GM18498 (cell line): ENCODE measurements around the gene B4GALT2.

Source experiments
- ATAC-seq: cut with Tn5 transposase; IDR thresholded peaks from one replicate; pipeline ENCODE4 v1.9.1; 2021; ENCODE audit warnings: mild to moderate bottlenecking, moderate library complexity; ENCODE audit not compliant: unreplicated experiment

B4GALT2 gene

DNA sequence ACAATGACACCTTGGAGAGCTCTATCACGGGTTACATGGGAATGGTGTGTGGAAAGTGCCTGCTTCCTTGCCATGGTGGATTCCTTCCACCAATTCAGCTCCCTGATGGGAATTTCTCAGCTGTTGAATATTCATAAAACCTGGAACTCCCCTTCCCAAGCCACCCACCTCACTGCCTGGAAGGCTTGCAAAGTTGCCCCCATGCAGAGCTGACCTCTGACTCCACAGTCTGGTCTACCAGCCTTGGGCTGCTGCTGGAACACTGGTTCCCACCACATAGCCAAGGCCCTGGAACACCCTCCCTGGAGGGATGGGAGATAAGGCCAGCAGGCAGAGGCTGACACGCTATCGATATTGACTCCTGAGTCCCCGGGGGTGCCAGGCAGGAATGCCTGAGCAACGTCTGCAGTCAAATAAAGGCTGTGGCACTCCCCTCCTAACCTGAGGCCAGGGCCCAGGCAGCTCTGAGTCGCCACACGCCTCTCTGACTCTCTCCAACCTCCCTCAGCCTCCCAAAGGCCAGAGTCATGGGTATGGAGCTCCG is 21.2 kb downstream of the B4GALT2 start:
- no peak for ATAC-seq

DNA sequence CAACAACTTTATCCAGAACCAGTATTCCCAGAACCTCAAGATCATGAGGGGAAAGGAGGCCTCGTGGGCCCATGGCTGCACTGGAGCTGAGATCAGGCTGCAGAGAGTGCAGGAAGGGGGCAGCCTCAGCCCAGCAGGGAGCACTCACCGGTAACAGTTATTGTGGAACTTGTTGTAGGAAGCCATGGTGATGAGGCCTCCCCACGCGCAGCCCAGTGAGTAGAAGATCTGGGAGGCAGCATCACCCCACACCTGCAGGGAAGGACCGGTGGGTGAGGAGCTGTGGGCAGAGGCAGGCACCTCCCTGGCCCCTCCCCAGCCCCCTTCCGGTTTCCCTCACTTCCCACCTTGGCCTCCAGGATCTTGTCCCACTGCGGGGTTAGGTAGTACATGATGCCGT is 23.2 kb downstream of the B4GALT2 start:
- ATAC-seq: no peak

DNA sequence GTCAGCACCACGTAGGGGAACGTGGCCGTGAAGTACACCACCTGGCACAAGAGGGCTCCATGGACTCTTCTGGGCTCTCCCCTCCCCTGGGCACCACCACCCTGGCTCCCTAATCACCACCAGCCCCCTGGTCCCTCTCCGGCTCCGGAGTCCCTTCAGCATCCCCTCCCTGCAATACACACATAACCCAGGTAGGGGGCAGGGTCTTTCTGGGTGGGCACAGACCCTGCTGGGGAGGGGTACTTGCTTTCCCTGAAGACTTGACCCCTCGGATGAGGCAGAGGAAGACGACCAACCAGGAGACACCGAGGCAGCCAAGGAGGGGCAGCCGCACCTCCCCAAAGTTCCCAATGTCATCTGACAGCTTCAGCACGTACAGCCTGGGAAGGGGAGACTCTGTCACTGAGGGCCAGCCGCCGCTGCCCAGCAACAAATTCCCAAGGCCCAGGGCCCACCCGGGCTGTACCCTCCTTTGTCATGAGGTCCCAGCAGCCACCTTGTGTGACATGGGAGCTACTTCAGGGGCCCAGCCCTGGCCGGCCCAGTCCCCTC is 23.7 kb downstream of the B4GALT2 start:
- ATAC-seq: no peak

DNA sequence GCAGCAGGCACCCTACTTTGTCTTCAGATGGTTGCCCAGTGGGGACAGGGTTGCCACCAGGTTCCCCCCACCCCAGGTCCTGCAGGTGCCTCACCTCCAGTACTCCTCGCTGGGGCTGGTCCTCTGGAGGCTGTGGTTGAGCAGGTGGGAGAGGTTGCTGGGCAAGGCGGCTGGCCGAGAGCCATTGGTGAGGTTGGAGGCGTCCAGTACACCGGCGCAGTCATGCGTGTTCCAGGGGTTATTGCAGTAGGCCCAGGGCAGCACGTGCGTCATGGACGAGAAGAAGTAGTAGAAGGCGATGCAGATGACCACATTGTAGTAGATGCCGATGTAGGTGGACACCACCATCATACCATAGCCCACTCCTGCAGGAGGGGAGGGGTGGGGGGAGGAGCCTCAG is 29.2 kb downstream of the B4GALT2 start:
- ATAC-seq: no peak

DNA sequence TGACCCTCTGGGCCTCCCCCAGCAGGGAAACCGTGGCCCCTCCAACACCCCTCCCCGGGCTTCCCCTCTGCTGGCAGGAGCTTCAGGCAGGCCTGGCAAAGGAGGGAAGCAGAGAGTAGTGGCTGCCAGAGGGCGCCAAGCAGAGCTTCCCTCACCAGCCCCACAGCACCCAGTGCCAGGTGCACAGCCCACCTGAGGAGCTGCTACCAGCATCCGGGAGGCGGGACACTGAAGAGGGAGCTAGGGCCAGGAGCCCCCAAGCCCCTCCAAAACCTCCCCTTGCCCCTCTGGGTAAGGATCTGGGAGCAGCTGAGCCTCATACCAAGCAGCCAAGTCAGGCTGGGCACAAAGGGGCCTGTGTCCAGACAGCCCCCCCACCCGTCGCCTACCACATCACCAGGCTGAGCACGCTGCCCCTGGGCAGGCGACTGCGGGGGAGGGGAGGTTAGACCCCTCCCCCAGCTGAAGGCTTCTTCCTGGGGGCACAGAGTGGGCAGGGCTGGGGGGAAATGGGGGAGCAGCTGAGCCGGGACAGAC is 32.0 kb downstream of the B4GALT2 start:
- no peak for ATAC-seq

DNA sequence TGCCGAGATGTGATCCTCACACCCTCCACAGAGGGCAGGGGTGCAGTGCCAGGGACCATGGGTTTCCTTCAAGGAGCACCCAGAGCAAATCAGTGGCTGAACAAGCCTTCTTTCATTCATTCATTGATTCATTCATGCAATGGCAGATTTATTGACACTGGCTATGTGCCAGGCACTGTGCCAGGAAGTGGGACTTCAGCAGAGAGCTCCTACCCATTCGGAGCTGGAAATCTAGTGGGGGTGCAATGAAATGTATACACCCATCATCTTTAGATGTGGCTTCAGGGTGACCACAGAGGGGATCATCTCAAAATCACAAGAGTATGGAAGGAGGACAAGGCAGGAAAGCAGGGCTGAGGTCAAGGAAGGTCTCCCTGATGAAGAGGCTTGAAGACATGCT is 33.4 kb downstream of the B4GALT2 start:
- ATAC-seq: no peak

DNA sequence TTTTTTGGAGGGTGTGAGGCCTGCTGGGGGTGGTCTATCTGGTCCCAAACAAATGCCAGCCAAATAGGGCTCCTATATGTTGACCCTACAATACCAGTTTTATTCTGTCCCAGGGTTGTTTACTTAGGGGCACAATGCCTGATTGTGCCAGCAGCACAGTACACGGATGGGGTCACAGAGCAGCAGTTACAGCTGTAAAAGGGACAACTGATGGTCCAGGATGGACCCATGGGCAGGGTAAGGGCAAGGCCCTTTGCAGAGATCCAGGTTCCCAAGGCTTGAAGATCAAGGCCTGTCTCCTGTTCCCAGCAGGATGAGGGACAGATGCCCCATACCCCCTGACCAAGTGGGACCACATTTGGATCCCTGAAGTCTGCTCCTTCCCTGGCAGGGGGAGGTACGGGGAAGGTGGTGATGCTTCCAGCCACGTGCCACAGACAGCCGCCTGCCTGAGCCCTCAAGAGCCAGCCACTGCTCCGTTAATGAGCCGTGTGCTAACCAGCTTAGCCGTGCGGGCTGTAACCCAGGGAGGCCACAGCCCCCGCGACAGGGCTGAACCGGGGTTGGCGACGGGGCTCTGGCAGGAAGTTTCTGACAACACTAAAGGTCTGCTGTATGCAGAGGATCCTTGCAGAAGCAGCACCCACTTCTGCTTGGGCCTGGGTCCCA is 34.1 kb downstream of the B4GALT2 start:
- ATAC-seq: no peak

DNA sequence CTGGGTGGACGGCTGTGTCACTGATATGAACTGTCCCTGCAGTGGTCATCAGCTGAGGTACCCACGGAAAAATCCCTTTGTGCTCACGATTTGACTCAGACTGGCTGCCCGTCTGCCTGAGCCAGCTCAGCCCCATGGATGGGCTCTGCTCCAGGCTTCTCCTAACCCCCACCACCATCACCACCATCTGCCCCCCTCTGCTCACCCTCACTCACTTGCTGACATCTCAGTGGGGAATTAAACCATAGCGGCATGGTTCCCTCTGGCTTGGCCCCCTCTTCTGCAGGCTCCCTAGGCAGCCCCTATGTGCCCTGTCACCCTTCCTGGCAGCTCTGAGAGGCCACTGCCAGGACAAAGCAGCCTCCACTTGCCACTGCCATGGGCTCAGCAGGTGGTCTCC is 34.9 kb downstream of the B4GALT2 start:
- ATAC-seq: no peak

DNA sequence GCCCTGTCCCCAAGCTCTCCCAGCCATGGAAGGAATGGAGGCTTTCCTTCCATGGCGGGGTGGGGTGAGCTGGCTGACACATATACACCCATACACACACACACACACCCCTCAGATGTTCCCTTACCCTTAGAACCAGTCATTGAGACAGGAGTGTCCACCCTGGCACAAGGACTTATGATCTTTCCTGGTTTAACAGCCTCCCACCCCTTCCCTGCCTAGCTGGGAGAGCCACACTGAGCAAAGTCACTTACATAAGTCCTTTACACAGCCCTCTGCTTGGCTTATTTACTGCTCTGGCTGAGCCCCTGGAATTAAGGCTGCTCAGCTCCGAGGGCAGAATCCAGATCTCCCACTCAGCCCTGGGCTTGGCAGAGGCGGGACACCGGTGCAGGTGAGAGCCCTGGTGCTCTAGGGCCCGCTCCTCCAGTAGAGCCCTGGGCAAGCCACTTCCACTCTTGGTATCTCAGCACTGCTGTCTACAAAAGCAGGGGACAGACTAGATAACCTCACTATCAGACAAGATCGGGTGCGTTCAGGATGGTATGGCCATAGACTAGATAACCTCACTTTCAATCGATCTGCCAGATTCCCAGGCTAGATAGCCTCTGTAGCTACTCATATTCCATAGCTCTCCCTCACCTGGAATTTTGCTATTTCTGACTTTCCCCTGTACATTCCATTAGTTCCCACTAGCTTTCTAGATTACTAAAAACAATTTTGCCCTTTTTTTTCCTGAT is 35.5 kb downstream of the B4GALT2 start:
- no peak for ATAC-seq

DNA sequence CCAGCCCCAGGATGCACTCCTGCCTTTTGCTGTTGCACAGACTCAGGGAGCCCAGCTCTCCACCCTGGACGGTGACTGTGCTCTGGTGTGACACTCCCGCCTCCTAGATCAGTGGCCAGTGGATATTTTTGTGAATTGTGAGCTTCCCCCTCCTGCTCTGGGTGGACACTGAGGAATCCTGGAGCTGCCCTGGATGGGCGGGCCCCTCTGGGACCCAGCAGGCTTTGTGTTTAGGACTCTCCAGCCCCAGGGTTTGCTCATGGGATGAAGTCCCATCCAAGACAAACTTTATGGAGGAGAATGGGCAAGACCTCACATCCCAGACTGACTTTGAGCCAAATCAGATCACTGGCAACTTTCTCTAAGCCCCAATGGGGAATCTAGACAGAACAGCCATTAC is 36.2 kb downstream of the B4GALT2 start:
- ATAC-seq: no peak

DNA sequence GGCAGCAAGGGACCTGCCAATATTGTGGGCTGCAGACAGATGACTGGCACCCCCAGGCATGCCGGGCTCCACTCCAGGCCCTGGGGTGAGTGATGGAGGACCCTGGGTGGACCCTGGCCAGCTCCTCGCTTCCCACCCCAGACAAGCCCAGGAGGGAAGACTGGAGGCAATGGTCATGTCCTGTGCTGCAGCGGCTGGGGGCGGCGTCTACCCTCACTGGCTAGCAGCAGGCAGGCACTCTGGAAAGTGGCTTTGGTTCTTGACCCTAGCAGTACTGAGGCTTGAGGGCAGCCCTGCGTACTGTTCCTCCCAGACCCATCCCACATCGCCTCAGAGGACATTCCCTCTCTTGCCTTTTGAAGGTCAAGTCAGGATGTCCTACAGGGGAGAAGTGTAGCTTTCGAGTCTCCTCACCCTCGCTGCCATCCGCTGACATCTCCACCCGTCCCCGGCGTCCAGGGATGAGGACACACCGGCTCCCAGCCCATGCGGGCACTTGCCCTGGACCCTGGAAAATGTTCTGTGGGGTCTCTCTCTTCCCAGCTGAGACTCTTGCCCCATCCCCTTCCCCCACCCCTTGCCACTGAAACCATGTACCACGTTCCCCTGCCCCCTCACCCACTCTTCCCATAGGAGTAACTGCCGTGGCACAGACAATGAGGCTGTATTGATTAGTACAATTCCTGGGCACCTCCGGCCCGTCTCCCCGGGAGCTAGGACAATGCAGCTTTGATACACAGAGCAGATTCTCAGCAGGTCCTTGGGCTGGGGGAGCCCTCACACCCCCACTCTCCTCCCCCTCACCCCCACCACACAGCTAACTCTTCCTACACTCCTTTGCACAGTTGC is 37.3 kb downstream of the B4GALT2 start:
- no peak for ATAC-seq

DNA sequence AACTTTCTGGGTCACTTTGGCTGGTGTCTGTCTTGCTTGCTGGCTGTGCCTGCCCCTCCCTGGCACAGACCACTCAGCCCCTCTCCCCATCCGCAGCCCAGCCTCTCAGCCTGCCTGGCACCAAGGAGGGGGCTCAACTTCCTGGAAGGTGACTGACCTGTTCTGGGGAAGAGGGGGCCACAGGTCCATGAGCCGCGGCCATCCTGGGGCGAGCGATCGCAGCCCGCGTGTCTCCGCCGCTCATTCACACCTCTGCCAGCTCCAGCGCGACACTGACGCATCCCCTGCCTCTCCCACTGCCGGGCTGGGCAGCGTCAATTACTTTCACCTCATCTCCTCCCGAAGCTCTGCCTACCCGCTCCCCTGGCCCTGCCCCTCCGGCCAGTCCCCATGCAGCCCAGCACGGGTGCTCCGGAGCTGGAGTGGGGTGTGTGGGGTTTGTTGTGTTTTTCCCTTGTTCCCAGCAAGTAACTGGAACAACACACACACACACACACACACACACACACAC is 37.9 kb downstream of the B4GALT2 start:
- no peak for ATAC-seq

DNA sequence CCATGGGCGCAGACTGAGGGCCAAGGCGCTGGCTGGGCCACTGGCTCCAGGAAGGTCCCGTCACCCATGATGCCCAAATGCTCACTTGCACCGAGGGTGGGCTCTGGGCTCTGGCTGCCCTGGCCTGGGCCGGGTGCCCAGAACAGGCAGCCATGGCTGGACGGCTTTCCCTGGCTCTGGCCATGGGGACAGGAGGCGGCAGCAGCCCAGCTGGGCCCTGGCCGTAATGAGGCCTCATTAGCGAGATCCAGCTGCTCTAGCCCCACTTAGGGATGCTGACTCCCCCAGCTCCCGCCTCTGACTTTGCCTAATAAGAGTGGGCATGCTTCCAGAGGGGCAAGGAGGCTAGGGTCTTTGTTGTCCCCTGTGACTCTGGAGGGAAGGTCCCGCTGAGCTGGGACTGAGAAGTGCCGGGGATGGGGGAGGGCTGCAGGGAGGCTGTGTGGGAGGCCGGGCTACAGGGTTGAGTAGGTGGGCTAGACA is 40.5 kb downstream of the B4GALT2 start:
- no peak for ATAC-seq

DNA sequence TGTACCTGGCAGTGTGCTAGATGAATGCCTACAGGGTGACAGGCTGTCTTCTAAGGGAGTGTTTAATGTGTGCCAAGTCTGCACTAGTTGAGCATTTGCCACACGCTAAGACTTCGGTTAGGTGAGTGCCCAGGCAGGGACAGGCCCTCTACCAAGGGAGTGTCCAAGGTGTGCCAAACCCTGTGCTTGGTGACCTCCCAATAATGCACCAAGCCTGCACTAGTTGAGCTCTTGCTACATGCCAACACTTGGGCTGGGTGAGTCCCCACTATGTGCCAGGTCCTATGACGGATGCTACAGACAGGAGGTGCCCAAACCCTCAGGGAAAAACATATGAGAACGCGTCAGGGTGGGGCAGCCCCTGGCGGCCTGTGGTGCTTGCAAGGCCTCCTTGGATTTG is 41.5 kb downstream of the B4GALT2 start:
- ATAC-seq: no peak

DNA sequence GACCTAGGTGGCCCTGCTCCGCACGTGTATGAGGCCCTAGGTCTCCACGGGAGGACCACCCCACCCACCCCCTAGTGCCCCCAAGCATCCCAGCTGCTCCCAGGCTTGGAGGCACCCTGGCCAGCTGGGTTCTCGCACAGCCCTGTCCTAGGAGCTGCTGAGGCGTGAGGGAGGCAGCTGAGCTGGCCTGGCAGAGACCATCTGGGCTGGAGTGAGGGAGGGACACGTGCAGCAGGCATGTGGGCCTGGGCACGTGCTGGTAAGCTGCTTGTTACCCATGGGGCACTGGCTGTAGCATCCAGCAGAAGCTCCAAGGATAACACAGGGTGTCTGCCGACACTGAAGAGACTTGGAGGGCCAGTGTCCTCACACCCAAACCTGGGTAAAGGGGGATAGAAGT is 42.1 kb downstream of the B4GALT2 start:
- ATAC-seq: no peak

DNA sequence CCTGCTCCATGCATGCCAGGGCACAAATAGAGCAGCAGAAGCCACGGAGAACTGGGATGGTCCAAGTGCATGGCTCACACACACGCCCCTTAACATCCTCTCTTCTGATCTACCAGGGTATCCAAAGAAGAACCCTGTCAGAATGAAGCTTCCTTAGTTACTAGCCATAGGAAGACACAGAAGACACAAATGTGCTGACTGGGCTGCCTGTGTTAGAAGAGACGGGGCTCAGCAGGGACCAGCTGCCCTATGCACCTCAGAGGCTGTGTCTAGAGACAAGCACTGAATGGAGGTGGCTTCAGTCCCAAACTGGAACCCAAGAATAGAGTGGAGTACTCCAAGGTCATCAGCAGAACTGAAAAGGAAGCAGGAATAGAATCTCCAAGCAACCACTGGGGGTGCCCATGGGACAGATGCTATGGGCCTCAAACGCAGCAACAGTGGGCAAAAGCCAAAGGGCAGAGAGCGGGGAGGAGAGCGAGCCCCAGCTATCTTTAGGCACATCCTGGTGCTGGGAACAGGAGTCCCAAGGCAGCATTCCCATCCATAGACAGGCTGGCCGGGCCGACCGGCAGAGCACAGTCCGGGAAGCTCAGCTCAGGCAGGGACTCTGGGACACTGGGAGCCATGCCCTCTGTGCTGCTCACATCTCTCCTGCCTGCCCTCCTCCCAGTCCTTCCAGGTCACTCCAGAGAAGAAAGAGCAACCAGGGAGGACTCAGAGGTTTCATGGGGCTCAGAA is 42.7 kb downstream of the B4GALT2 start:
- ATAC-seq: no peak

DNA sequence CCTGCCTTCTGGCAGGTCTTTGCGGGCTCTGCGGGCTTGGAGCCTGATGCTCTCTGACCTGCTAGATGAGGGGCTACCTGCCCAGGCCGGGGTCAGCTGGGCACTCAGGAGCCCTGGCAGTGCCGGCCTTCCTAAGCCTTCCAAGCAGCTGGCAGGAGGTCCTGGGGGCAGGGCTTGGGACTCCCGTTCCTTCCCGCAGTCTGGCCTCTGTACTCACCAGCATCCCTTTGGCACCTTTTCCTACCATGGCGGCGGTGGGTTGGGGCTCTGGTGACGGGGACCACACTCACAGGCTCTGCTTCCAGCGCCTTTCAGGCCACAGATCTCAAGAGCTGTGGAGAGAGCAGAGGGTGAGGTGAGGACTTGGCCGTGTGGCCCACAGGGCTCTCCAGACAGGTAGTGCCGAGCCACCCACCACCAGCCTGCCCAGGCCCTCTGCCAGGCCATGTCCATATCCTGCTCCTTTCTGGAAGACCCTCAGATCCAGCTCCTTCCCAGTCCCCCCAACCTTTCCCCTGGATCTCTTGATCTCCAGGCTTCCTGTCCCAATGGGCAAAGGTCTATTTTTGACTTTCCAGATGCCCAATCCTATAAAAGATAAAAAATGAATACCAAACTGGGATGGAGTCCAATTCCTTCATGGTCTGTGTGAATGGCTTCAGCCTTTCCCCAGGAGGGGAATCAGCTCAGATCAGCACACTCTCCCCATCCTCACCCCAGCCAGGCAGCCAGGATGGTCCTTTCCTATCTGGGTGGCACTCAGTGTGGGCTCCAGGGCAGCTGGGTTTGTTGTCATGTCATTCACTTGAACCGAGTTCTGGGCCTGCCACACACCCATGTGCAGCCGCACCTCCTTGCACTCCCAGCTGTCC is 45.3 kb downstream of the B4GALT2 start:
- no peak for ATAC-seq

DNA sequence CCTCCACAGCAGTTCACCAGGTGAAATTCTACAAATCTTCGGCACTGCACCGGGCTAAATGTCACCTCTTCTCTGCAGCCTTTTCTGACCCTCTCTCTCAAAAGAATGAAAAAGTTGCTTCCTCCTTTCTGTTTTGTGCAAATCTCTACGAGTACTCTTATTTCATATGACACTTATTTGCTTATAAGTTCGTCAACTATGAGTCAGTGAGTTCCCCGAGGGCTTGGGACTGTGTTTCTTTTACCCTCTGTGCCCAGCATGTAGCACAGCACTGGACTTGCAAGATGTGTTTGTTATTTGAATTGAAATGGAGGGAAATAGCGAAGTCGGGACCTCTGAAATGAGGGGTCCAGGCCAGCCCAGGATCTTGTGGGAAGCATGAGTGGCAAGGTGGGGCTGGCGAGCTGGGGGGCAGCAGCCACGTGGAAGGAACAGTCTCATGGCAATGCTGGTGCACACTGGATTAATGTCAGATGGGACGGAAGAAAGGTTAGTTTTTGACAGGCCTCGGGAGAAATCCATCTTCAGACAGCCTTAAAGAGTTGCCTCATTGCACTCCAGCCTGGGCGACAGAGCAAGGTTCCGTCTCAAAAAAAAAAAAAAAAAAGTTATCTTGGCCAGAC is 46.0 kb downstream of the B4GALT2 start:
- no peak for ATAC-seq

DNA sequence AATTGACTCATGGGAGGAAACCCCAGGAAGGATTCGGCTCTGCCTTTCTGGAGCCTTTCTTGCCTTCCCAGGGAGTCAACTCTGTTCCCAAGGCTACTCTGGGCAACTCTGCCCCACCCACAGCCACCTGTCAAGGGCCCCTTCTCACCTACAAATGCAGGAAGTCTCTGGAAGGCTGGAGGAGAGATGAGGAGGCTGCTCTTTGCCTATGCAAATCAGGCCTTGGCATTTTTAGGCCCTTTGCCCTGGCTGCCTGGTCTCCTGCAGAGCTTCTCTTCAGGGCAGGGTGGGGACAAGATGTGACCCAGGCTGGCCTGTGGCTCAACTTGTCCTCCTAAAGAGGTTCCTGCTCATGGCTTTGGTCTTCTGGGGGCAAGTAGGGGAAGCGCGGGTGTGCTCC is 46.8 kb downstream of the B4GALT2 start:
- no peak for ATAC-seq
